Loucy (cell line): ENCODE data around the gene GLYR1.
"Not testable (repeated sequence)": the region's sequence is repeated elsewhere in the genome, so short reads cannot be mapped to it uniquely, and the experiment has no call there.

Experiments used
- H2AFZ ChIP-seq: fragments of 200-600 bp; sonication (generic); 2 replicates; pipeline ENCODE4 v1.6.0; 2016; ENCODE audit warnings: antibody characterized with exemption, mild to moderate bottlenecking, low read length, moderate library complexity
- H3F3A ChIP-seq: fragments of 200-600 bp; 2 replicates; pipeline ENCODE4 v1.6.0; 2016; ENCODE audit warnings: antibody characterized with exemption, low read depth, mild to moderate bottlenecking
- H3K27me3 ChIP-seq: fragments of 200-600 bp; sonication (generic); 2 replicates; pipeline ENCODE4 v1.6.1; 2014; ENCODE audit warnings: low read length, mild to moderate bottlenecking; ENCODE audit not compliant: insufficient read depth, poor library complexity, severe bottlenecking
- H3K36me3 ChIP-seq: fragments of 200-600 bp; sonication (generic); 2 replicates; pipeline ENCODE4 v1.6.1; 2016; ENCODE audit warnings: low read length; ENCODE audit not compliant: insufficient read depth
- H3K4me1 ChIP-seq: fragments of 200-600 bp; sonication (generic); 2 replicates; pipeline ENCODE4 v1.5.1; 2014; ENCODE audit warnings: low read length, mild to moderate bottlenecking; ENCODE audit not compliant: insufficient read depth, poor library complexity, severe bottlenecking
- H3K4me2 ChIP-seq: fragments of 200-600 bp; sonication (generic); 2 replicates; pipeline ENCODE4 v1.6.0; 2014; ENCODE audit warnings: antibody characterized with exemption, low read length, low read depth, mild to moderate bottlenecking; ENCODE audit not compliant: poor library complexity, severe bottlenecking
- H3K4me3 ChIP-seq: fragments of 200-600 bp; sonication (generic); 2 replicates; pipeline ENCODE4 v1.5.1; 2014; ENCODE audit warnings: low read length, mild to moderate bottlenecking, mixed read lengths; ENCODE audit not compliant: poor library complexity, severe bottlenecking
- H3K79me2 ChIP-seq: fragments of 200-600 bp; sonication (generic); 2 replicates; pipeline ENCODE4 v1.6.1; 2014; ENCODE audit warnings: low read length; ENCODE audit not compliant: insufficient read depth
- H3K9ac ChIP-seq: fragments of 200-600 bp; sonication (generic); 2 replicates; pipeline ENCODE4 v1.6.0; 2014; ENCODE audit warnings: mild to moderate bottlenecking, low read depth, low read length, moderate library complexity; ENCODE audit not compliant: poor library complexity, severe bottlenecking
- H3K9me2 ChIP-seq: fragments of 200-600 bp; sonication (generic); replicated peaks from 2 replicates; pipeline ENCODE4 v1.6.1; 2016; ENCODE audit warnings: low read depth, low read length, mixed read lengths
- H3K9me3 ChIP-seq: fragments of 200-600 bp; sonication (generic); 2 replicates; pipeline ENCODE4 v1.6.1; 2014; ENCODE audit warnings: mild to moderate bottlenecking, antibody characterized with exemption, low read length, low read depth; ENCODE audit not compliant: insufficient read depth
- H4K20me1 ChIP-seq: fragments of 200-600 bp; sonication (generic); 2 replicates; pipeline ENCODE4 v1.6.0; 2014; ENCODE audit warnings: antibody characterized with exemption, low read length, mild to moderate bottlenecking; ENCODE audit not compliant: insufficient read depth, poor library complexity, severe bottlenecking
- EZH2phosphoT487 ChIP-seq: fragments of 200-600 bp; IDR thresholded peaks from 2 replicates; pipeline ENCODE4 v1.6.1; 2018; ENCODE audit warnings: antibody characterized with exemption, mild to moderate bottlenecking, moderate library complexity, borderline replicate concordance
- TF ChIP-seq, protein P1 (sequence below): fragments of 200-600 bp; sonication (generic); conservative IDR thresholded peaks from 2 replicates; pipeline ENCODE4 v1.5.1; 2014; ENCODE audit warnings: mild to moderate bottlenecking, antibody characterized with exemption, low read length

GLYR1 gene

GRCh38 chr16:4787068-4787467 is 60.0 kb downstream of the GLYR1 start:
- Histone ChIP-seq H3K4me3 (no peak overlapping the region), H3K9ac (no peak overlapping the region), H3K36me3 (no peaks in the 10 kb centered on the region), H3K9me2 (no peaks in the 10 kb centered on the region), H2AFZ (no peak overlapping the region), H3K4me1 (no peaks in the 10 kb centered on the region), H4K20me1 (no peaks in the 10 kb centered on the region), H3K4me2 (no peak overlapping the region), H3K27me3 (no peaks in the 10 kb centered on the region), H3K79me2 (no peaks in the 10 kb centered on the region), H3K9me3 (no peaks in the 10 kb centered on the region), H3F3A (no peaks in the 10 kb centered on the region)
- no peak for TF ChIP-seq EZH2phosphoT487
- TF ChIP-seq, protein P1, sequence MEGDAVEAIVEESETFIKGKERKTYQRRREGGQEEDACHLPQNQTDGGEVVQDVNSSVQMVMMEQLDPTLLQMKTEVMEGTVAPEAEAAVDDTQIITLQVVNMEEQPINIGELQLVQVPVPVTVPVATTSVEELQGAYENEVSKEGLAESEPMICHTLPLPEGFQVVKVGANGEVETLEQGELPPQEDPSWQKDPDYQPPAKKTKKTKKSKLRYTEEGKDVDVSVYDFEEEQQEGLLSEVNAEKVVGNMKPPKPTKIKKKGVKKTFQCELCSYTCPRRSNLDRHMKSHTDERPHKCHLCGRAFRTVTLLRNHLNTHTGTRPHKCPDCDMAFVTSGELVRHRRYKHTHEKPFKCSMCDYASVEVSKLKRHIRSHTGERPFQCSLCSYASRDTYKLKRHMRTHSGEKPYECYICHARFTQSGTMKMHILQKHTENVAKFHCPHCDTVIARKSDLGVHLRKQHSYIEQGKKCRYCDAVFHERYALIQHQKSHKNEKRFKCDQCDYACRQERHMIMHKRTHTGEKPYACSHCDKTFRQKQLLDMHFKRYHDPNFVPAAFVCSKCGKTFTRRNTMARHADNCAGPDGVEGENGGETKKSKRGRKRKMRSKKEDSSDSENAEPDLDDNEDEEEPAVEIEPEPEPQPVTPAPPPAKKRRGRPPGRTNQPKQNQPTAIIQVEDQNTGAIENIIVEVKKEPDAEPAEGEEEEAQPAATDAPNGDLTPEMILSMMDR = no peak

- Histone ChIP-seq H3K4me3 (no peak overlapping the region), H3K9ac (no peak overlapping the region), H3K9me3 (no peaks in the 10 kb centered on the region), H3K4me1 (no peaks in the 10 kb centered on the region), H3K27me3 (no peaks in the 10 kb centered on the region), H3K9me2 (no peaks in the 10 kb centered on the region), H3K79me2 (no peaks in the 10 kb centered on the region), H4K20me1 (no peaks in the 10 kb centered on the region), H2AFZ (no peak overlapping the region), H3K36me3 (no peaks in the 10 kb centered on the region), H3K4me2 (no peak overlapping the region), H3F3A (no peaks in the 10 kb centered on the region)
- TF ChIP-seq, protein P1 = no peak
- TF ChIP-seq EZH2phosphoT487 = no peak
Measured at GRCh38 chr16:4785758-4786433, 61.2 kb downstream of the GLYR1 start.

GRCh38 chr16:4784444-4784987 is 62.6 kb downstream of the GLYR1 start:
- H3K4me1 ChIP-seq, H3F3A ChIP-seq, H4K20me1 ChIP-seq, H3K36me3 ChIP-seq, H2AFZ ChIP-seq, H3K27me3 ChIP-seq, H3K9me3 ChIP-seq, H3K9ac ChIP-seq, H3K4me2 ChIP-seq, H3K79me2 ChIP-seq, H3K9me2 ChIP-seq, H3K4me3 ChIP-seq: not testable (repeated sequence)

GRCh38 chr16:4783951-4784336 is 63.1 kb downstream of the GLYR1 start:
- H4K20me1 ChIP-seq = no peaks in the 10 kb centered on the region
- H3K36me3 ChIP-seq = no peaks in the 10 kb centered on the region
- no peak overlapping the region for H3K4me2 ChIP-seq
- H3K9me3 ChIP-seq = no peaks in the 10 kb centered on the region
- no peak overlapping the region for H2AFZ ChIP-seq
- no peak overlapping the region for H3K4me3 ChIP-seq
- H3K9ac ChIP-seq = no peak overlapping the region
- no peaks in the 10 kb centered on the region for H3K79me2 ChIP-seq
- no peaks in the 10 kb centered on the region for H3K4me1 ChIP-seq
- H3K27me3 ChIP-seq = no peaks in the 10 kb centered on the region
- TF ChIP-seq, protein P1 = no peak
- no peak for TF ChIP-seq EZH2phosphoT487
- no peaks in the 10 kb centered on the region for H3K9me2 ChIP-seq
- H3F3A ChIP-seq = no peaks in the 10 kb centered on the region
